HG03575 (cell line): Measurements from ENCODE around the gene AOC3.
"Not testable (repeated sequence)": the region's sequence is repeated elsewhere in the genome, so short reads cannot be mapped to it uniquely, and the experiment has no call there.

Experiments
- ATAC-seq: cut with Tn5 transposase; IDR thresholded peaks from one replicate; pipeline ENCODE4 v1.9.1; 2021; ENCODE audit not compliant: unreplicated experiment, insufficient number of reproducible peaks, low FRiP score; ENCODE audit errors: extremely low read depth

The AOC3 gene

DNA sequence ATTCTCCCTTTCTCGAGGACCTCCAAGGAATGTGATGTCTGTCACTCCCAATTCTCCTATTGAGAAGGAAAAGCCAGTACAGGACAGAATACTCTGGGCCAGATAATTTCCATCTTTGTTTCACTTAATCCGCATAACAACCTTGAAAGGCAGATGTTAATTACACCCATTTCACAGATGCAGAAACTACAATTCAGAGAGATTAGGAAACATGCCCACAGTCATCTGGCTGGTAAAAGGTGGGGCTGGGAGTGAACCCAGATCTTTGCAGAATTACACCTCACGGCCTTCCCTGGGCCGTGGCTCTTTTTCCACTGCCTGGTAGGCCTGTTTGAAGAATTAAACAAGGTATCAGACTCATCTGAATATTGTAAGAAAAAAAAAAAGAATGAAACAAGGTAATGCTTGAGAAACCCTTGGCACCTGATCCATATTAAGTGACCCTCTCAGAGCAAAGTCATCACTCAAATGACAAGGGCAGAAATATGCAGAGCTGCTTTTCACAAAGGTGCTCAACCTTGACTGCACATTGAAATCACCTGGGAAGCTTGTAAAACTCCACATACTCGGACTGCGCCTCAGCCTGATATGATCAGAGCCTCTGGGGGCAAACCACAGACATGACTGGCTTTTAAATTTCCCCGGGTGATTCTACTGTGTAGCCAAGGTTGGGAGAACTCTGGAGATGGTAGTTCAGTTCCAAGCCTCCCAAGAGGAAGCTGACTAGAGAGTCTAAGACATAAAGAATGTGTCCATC, 33.0 kb downstream of the AOC3 start:
- no peak for ATAC-seq

- not testable (repeated sequence) for ATAC-seq
Measured at GRCh38 chr17:42885806-42886205, 34.8 kb downstream of the AOC3 start.

DNA sequence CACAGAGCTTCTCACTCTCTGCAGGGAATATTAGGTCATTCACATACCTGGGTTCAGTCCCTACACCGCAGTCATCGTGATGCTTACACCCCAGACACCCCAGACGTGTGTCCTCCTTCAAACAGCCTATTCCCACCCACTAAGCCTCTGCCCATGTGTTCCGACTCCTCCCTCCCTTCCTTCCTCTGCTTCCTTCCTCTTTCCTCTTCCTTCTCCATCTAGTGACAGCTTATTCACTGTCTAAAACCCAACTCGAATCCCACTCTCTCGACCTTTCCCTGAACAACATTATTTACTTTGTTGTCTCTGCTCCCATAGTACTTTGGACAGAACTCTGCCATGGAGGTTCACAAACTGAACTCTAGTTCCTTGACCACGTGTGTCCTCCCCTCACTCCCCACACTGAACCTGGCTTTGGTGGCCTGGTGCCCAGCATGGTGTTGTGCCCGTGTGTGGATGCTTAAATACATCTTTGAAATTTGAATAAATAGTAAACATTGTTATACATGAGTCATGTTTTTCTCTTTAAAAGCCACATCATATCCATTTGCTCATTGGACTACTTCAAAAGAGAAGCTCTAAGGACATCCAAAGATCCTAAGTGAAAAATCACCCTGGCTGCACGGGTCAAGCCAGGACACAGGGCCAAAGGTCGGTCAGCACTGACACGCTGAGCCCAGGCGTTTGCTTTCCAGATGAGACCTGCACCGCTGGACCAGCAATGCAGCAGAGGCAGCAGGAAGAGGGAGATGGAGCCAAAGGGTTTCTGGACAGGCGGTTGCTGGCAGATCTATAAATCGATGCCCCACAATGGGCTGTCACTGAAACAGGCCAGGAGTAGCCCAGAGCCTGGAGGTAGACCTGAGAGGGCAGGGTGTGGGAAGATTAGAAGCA, 35.5 kb downstream of the AOC3 start:
- no peak for ATAC-seq

- no peak for ATAC-seq
Measured at GRCh38 chr17:42889809-42890208, 38.8 kb downstream of the AOC3 start.

GRCh38 chr17:42891539-42892152, 40.6 kb downstream of the AOC3 start:
- ATAC-seq = no peak

DNA sequence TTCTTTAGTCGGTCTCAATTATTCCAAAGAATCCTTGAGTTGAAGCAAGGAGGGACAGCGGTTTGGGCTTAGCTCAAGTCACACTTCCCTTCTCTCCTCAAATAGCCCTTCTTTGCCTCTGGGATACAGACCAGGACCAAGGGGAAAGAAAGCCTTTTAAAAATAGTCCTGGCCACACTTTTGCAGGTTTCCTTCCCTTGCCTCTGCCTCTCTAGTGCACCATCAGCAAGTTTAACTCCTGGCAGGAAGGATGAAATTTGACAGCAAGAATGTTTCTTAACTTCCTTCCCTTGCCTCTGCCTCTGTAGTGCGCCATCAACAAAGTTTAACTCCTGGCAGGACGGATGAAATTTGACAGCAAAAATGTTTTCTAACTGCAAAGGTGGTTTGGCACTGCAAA, 42.4 kb downstream of the AOC3 start:
- ATAC-seq = no peak

- ATAC-seq = no peak
Measured at GRCh38 chr17:42894283-42895184, 43.5 kb downstream of the AOC3 start.

GRCh38 chr17:42895185-42895555, 44.2 kb downstream of the AOC3 start:
- no peak for ATAC-seq

GRCh38 chr17:42898147-42898811, 47.3 kb downstream of the AOC3 start:
- ATAC-seq = no peak

GRCh38 chr17:42899981-42900380, 49.0 kb downstream of the AOC3 start:
- not testable (repeated sequence) for ATAC-seq

GRCh38 chr17:42900460-42901331, 49.7 kb downstream of the AOC3 start, which contains the start of gene G6PC1:
Gene G6PC1 (plus strand): TSS chr17:42900799. CDS start chr17:42900877, 78 bp downstream.
- ATAC-seq = no peak

- no peak for ATAC-seq
Measured at GRCh38 chr17:42901535-42902229, 50.7 kb downstream of the AOC3 start.

DNA sequence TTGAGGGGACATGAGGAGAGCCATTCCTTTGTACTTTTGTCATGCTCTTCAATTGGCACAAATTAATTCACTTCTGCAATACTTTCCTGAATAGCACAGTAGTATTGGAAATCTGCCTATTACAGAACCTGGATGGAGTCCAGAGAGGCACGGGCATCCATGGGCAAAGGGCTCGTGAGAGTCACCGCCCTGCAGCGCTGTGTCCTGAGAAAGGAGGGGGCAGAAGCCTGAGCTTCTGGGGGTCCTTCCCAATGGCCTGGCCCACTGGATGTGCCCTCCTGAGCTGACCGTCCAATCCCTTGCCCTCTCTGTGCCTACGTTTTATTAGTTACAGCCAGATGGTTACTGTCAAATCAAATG, 53.1 kb downstream of the AOC3 start:
- ATAC-seq = no peak

DNA sequence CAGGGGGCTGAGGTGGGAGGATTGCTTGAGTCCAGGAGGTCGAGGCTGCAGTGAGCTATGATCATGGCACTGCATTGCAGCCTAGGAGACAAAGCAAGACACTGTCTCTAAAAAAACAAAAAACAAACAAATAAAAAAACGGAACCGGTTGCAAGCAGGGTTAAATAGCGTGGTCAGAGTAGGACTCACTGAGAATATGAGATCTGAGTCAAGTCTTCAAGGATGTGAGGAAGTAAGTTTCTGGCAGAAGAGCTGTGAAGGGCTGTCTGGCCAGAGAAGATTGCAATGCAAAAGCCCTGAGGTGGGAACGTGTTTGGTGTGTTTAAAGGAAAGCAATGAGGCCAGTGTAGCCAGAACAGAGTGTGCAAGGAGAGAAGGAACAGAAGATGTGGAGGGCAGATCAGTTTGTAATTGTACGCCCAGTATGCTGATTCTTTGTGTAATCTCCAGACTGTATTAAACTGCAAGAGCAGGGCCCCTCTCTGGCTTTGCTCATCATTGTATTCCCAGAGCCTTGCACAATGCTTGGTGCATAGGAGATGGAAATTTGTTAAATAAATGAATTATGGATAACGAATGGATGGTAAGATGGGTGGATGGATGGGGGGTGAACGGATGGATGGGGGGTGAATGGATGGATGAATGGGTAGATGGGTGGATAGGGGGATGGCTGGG, 55.9 kb downstream of the AOC3 start:
- ATAC-seq = no peak
